HCEC 1CT (cell line): ENCODE measurements around the gene GMPPB.
"Not testable (repeated sequence)": the region's sequence is repeated elsewhere in the genome, so short reads cannot be mapped to it uniquely, and the experiment has no call there.

Source experiments
- DNase-seq: peaks from one replicate; pipeline ENCODE4 v3.0.0-alpha.2; 2017

Gene GMPPB

GRCh38 chr3:49712631-49713317 is 11.0 kb downstream of the GMPPB start:
- no peak for DNase-seq

GRCh38 chr3:49712166-49712565 is 11.6 kb downstream of the GMPPB start:
- DNase-seq, result no peak

- DNase-seq, result no peak
Measured at GRCh38 chr3:49711489-49711888, 12.3 kb downstream of the GMPPB start.

- no peak for DNase-seq
Measured at GRCh38 chr3:49709852-49710251, 13.9 kb downstream of the GMPPB start.

GRCh38 chr3:49707113-49707480 is 16.7 kb downstream of the GMPPB start:
- no peak for DNase-seq

GRCh38 chr3:49706456-49707112 is 17.2 kb downstream of the GMPPB start:
- no peak for DNase-seq

- DNase-seq, result no peak
Measured at GRCh38 chr3:49705390-49705960, 18.3 kb downstream of the GMPPB start.

GRCh38 chr3:49704629-49705028 is 19.1 kb downstream of the GMPPB start:
- no peak for DNase-seq

GRCh38 chr3:49703956-49704355 is 19.8 kb downstream of the GMPPB start:
- DNase-seq, result no peak

GRCh38 chr3:49703443-49703927 is 20.3 kb downstream of the GMPPB start:
- DNase-seq, result peak; percentile 51

GRCh38 chr3:49702672-49703071 is 21.1 kb downstream of the GMPPB start:
- DNase-seq, result no peak

GRCh38 chr3:49701388-49702077 is 22.2 kb downstream of the GMPPB start:
- no peak for DNase-seq

- DNase-seq, result no peak
Measured at GRCh38 chr3:49700453-49701128, 23.2 kb downstream of the GMPPB start.

GRCh38 chr3:49700014-49700413 is 23.7 kb downstream of the GMPPB start:
- no peak for DNase-seq

- DNase-seq, result no peak
Measured at GRCh38 chr3:49699281-49699979, 24.3 kb downstream of the GMPPB start.

- DNase-seq, result not testable (repeated sequence)
Measured at GRCh38 chr3:49695350-49696015, 28.3 kb downstream of the GMPPB start.

GRCh38 chr3:49694409-49695070 is 29.2 kb downstream of the GMPPB start:
- DNase-seq, result not testable (repeated sequence)

GRCh38 chr3:49691481-49691880 is 32.3 kb downstream of the GMPPB start:
- not testable (repeated sequence) for DNase-seq

GRCh38 chr3:49690856-49691255 is 32.9 kb downstream of the GMPPB start:
- not testable (repeated sequence) for DNase-seq

- DNase-seq, result not testable (repeated sequence)
Measured at GRCh38 chr3:49689908-49690624, 33.7 kb downstream of the GMPPB start.
